GM21447 (cell line): ENCODE results near the gene ILKAP.

ENCODE experiments used
- ATAC-seq: cut with Tn5 transposase; IDR thresholded peaks from one replicate; pipeline ENCODE4 v1.9.1; 2021; ENCODE audit not compliant: unreplicated experiment

ILKAP gene

DNA sequence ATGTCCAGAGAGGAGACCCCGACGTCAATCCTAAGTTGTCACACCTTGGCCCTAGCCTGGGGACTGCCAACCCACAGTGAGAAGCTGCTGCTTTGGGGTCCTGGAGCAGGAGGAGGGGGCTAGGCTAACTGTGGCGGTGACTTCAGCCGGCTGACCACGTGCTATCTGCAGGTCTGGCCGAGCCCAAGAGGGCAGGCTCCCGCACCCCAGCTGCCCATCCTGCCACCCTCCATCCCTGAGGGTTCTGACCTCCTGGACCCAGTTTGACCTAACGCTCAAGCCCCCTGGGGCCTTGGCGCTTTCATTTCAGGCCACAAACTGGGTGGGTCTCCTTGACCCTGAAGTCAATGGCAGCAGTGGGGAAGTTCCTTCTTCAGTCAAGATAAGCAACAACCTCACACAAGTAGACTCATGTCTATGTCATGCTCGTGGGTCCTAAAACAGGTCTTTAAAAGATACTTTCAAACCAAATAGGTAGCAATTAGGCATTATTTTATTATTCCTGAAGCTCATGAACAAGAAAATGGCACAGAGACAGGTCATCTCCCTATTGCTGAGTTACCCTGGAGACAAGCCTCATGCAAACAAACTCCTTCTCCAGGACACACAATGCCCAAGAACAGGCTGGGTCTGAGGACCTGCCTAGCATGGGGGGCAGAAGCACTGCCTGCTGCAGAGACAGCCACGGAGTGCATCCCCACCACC lies 34.1 kb upstream of the ILKAP start:
- no peak for ATAC-seq

DNA sequence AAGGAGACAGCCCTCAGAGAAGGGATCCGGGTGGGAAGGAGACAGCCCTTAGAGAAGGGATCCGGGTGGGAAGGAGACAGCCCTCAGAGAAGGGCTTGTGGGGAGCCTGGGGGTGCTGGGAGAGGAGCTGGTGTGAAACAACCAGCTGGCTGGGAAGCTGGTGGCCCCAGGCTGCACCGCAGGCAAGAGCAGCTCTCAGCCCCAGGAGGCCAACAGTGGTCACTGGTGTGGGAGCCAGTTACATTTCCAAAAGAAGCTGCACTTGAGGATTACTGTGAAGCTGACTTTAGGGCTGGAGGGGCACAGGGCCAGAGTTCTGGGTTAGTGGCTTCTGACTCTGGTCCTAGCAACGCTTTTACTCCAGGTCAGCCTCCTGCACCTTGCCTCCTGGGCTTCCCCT lies 33.1 kb upstream of the ILKAP start:
- ATAC-seq = no peak

DNA sequence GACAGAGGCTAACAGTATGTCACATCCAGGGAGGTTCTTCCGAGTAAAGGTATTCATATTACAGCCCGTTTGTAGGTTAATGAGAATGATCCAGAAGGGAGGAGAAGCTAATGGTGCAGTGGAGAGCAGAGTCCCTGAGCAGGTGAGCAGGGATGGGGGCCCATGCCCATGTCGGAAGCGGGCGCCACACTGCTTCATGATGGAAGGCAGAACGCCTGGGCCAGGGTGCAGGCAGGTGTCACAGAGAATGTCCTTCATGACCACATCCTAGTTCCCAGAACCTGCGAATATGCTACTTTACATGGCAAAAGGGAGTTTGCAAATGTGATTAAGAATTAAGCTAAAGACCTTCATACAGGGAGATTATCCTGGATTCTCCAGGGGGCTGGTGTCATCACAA lies 32.4 kb upstream of the ILKAP start:
- no peak for ATAC-seq

DNA sequence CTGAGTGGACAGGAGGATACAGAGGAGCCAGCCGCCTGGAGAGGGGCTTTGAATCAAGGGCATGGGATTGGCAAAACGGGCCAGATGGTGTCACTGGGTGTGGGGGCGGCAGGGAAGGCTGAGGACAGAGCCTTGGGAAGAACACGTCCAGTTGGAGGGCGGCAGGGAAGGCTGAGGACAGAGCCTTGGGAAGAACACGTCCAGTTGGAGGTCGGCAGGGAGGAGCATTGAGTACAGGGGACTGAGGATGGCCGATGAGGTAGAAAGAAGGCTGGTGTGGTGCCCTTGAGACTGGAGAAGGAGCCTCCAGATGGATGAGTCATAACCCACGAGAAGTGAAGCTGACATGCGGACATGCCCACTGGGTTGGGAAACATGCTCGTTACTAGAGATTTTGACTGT lies 31.8 kb upstream of the ILKAP start:
- no peak for ATAC-seq

DNA sequence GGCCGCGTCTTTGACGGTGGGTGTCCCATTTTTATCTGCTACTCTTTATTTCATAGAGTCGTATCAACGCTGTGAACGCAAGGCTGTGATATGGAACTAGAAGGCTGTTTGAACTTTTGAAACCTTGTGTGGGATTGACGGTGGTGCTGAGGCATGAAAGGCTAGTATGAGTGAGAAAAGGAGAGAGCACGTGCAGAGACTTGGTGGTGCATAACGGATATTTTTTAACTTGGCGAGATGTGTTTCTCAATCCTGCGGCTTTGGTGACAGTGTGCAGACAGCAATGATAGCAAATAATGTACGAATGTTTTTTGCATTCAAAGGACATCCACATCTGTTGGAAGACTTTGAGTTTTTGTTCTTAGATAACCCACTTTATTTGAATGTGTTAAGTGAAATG lies 30.1 kb upstream of the ILKAP start:
- ATAC-seq = no peak

DNA sequence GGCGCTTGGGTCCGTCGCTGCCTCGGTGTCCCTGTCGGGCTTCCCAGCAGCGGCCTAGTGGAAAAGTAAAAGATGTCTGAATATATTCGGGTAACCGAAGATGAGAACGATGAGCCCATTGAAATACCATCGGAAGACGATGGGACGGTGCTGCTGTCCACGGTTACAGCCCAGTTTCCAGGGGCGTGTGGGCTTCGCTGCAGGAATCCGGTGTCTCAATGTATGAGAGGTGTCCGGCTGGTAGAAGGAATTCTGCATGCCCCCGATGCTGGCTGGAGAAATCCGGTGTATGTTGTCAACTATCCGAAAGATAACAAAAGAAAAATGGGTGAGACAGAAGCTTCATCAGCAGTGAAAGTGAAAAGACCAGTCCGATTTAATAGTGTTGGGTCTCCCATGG lies 28.3 kb upstream of the ILKAP start:
- ATAC-seq = no peak

DNA sequence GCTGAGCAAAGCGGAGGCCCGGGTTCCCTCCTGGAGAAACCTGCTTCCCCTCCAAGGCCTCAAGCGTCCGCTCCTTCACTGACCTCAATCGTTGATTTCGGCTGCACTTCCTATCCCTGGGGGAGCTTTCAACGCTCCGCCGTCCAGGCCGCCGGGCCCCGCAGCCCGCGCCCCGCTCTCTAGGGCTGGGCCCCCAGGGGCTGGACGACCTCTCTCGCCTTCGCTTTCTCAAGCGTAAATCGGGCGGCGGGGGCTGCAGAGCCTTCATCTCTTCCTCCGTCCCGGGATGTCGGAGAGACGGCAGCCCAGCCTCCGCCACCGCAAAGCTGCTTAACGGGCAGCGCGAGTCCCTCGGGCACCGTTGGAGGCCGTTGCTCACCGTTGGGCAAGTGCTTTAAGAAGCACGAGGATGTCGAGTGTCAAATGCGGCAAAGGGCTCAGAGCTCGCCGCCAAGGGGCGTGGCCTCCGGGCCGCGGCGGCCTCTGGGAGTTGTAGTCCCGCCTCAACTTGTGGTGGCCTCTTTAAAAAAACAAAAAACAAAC lies 27.8 kb upstream of the ILKAP start:
- peak; percentile 72 for ATAC-seq

DNA sequence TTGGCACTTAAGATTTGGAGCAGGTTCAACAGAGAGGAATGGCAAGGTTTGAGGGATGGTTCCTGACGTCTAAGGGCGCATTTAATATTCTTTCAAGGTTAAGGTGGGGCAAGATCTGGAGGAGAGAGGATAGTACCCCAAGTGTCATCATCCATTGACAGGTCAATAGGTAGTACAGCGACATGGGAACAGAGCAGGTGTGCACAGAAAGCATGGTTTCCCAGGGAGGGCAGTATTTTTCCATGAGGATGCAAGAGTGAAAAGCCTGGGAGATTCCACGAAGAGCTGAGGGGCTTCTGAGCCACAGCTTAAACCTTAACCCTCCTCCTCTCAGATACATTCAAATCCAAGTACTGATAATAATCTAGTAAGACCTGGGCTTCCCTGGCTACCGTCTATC lies 27.2 kb upstream of the ILKAP start:
- ATAC-seq = no peak

DNA sequence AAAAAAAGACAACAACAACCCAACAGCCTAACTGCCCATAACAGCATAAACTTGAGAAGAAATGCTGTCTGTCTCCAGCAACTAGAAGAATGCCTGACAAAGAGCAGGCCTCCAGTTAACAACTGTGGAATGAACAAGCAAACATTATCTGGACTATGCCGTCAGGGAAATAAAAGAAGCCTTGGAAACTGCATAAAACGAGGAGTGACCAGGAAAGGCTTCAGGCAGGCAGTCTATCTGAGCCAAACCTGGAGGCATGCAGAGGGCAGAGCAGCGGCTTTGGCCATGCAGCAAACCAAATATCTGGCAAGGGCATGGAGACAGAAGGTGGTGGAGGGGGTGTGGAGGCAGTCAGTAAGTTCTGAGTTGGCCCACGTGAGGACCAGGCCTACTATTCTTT lies 25.2 kb upstream of the ILKAP start:
- no peak for ATAC-seq

DNA sequence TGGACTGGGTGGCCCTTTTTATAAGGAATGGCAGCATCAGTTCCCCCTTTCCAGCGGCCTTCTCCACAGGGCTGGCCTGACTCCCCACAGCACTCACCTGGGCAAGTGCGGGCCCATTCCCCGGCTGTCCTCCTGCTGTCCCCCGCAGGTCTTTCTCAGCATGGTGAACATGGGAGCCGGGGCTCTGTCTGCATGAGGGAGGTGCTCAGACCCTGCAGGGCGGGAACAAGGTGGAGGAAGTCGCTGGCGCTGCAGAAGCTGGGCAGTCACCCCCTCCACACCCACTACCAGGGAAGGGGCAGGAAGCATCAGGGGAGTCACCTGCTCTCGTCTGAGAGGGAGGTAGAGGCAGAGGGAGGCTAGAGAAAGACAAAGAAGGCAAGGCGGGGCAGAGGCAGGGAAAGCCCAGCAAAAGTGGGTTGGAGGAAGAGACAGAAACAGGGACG lies 24.1 kb upstream of the ILKAP start:
- no peak for ATAC-seq

DNA sequence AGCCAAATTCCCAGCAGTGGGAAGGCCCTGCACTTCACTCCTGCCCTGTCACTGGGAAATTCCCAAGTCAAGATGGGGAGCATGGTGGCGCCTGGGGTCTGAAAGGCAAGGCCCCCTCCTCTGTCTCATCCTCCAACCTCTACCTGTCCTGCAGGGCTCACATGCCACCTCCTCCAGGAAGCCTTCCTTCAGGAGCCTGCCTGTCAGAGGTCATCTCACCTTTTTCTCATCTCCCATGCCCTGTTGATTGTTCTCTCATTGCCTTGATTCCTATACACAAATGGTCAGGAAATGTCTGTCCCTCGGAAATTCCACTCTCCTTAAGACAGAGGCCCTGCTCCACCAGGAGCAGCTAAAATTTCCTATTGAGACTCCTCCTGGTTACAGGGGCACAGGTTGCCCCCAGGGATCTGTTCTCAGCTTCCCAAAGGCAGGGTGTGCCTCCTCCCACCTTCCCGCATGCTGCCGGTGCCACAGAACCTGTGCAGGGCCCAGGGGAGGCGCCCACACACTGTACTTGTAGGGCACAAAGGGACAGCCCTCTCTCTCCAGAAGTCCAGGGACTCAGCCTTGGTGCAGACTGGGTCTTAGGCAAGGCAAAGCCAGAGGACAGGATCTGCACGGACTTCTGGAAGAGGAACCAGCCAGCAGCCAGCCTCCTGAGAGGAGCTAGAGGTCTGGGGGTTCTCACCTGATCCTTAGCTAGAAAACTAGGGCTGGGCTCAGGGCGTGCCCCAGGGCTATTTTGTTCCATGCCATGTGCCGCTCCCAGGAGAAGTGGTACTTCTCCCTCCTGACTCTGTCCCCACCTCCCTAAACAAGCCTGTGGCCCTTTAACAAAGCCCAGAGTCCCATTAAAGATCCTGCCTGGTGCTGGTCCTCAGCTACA lies 23.4 kb upstream of the ILKAP start:
- no peak for ATAC-seq

DNA sequence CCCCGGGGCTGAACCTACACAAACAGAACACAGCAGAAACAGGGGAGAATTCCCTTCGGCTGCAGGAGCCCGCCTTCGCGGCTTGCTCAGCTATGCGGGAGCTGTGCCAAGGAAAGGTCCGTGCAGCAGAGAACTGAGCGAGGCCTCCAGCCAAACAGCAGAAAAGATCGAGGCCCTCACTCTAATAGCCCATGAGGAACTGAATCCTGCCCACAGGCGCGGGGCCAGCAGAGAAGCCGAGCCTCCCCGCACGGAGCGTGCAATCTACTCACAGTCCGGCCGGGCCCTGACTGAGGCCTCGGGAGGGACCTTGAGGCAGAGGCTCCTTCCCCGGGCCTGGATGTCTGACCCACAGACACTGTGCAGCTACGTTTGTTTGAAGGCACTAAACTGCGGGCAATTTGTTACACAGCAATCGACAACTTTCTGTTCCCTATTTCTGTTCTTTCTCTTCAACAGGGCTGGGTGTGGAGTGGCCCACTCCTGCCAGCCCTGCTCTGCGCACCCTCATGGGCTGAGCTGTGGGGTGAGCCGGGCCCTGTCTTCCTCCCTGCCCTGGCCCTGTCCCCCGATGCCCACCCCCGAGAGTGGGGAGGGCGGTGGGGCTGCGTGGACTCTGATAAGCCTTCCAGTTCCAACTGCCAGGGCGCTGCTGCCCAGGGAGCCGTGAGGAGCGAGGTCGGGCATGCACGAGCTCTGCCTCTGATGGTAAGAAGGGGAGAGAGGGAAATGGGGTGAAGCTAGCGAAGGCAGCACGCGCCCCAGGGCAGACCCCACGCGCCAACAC lies 22.6 kb upstream of the ILKAP start:
- ATAC-seq = no peak

DNA sequence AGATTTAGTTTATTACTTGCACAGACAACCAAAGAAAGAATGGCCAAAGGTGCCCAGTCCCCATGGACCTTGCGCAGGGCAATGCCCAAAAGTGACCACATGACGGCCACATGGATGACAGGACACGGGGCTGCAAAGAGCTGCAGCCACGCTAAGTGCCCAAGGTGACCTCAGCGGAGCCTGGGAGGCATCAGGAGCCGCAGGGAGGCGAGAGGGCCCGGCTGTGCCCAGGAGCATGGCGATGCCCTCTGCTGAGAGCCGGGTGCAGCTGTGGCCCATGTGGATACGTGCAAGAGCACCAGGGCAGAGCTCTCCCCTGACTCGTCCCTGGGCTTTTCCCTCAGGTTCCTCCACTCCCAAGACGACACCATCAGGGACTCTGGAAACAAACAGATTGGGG lies 21.6 kb upstream of the ILKAP start:
- no peak for ATAC-seq

DNA sequence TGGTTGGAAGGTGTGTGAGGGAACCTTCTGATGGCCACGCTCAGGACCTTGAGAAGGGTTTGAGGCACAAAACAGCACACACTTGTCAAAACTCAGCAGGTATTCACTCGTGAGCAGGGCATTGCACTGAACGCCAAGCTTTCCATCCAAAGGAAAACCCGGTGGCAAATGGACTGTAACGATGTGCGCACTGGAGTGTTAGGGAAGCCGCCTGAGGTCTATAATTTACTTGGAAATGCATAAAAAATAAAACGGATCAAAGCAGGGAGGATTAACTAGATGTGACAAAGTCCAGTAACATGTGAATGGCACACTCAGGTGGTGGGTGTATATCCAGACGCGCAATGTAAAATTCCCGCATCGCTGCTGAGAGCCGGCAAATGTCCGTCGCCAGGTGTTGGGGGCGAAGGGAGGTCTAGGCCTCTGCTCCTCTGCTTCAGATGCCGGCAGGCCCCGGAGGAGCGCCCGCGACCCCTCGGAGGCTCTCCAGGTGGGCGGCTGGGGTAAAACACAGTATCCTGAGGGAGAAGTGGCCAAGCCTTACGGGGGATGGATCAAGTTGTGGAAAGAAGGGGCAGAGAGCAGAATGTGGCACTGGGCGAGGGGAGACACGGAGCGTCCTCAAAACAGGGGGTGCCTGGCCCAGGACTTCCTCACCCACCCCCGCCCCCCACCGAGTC lies 21.0 kb upstream of the ILKAP start:
- no peak for ATAC-seq

DNA sequence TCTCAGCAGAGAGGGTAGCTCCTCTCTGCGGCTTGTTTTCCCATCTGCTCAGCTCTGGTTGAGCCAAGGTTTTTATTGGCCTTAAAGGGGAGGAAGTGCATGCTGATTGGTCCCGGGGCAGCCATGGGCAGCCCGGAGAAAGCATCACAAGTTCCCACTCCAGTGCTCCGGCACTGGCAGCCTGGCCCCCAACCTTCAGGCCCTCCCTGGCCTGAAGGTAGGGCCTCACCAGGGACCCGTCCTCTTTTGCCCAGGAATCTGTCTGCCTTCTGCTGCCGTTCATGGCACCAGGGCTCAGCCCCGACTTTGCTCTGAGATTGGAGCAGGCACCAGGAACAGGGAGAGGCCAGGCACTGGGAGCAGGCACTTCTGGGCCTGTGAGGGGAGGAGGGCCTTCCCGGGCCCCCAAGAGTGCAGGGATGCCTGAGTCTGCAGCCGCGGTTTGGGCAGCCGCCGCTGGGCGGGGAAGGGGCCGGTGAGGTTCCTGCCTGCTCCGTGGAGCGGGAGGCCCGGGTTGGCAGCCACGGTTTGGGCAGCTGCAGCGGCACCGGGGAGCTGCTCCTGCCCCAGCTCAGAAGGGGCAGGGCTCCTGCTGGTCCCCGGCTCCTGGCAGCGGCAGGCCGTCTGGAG lies 17.5 kb upstream of the ILKAP start:
- no peak for ATAC-seq

DNA sequence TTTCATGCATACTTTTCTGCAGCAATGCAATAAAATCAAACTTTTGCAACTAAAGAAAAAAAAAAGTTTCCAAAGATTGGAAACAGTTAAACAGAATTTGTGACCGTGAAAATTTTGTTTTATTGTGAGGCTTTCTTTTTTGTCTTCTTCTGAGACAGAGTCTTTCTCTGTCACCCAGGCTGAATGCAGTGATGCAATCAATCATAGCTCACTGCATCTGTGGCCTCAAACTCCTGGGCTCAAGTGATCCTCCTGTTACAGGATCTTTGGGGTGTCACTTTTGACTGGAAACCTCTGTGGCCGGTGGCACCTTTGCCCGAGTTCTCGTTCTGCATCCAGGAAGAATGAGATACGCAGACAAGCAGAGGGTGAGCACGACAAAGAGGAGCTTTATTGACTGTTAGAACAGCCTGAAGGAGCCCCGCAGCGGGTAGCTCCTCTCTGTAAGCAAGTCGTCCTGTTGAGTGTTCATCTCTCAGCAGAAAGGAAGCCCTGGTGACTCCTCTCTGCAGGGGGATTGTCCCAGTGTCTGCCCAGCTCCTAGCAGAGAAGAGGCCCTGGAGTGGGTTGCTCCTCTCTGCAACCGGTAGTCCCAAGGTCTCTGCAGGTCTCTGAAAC lies 16.9 kb upstream of the ILKAP start:
- no peak for ATAC-seq

DNA sequence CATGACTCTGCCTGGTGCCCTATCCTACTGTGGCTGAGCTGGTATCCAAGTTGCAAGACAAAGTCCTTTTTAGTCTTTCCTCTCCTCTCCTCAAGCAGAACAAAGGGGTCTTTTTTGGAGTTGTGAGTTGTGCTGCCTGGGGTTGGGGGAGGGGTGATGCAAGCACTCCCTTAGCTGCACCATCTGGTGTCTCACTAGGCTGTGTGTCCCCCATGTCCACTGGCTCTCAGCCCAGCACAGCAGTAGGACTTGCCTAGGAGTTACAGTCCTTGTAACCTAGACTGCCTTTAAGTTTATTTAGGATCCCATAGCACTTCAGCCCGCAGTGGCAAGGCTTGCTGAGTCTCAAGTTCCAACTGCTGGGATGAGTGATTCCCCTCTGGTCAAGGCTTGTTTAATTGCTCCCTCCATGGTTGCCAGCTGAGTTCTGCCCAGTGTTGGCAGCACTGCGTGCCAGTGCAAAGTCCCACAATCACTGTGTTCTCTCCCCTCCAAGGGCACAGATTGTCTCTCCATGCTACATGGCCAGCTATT lies 13.2 kb upstream of the ILKAP start:
- ATAC-seq = no peak

DNA sequence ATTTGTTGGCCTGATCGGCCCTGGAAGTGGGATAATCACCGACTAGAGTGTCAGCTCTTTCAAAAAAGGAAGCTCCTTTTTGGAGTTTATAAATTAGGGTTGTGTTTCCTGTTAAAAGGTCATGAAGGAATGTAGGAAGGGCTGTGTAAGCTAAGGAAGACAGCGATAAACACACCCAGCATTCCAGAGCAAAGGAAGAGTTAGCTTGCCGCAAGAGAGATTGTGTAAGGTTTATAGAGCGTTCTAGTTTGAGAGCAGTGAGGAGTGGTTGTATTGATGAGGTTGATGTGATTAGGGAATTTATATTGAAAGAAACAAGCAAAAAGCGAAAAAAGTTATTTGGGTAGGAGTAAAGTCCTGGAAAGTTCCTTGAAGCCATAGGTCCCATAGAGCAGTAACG lies 3.5 kb upstream of the ILKAP start:
- ATAC-seq = no peak

DNA sequence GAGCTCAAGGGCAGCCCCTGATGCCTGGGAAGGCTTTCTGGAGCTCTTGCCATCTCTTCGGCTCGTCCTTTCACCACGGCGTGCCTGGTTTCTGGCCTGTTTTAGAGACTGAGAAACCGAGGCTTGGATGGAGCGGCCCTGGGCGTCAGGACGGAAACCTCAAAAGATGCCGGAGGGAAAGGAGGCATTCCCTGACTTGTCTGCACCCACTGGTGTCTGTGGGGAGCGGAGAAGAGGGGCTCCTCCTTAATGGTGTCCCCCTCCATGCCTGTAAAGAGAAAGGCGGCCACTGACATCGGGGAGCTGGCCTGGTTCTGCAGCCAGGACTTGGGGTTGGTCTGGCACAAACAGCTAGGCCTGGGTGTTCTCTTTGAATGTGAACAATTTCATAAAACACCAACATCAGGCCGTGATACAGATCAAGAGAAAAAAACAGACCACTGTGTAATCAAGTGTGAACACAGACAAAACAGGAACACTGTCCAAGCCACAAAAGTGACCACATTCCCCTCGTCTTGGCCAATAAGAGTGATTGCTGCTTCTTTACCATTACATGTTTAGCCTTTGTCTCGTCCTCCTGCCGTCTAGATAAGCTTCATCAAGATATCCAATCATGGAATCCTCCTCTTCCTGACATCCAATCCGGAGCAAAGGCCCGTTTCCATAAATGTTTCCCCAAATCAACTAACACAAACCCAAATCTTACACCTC lies 633 bp upstream of the ILKAP start:
- peak; percentile 21 for ATAC-seq
